ENCODE data around the gene MYO1D. TPM values are rescaled to one million over a fixed set of nuclear protein-coding genes. Genes with fewer than 3 reads are reported as not detected.
"Not testable (repeated sequence)": the region's sequence is repeated elsewhere in the genome, so short reads cannot be mapped to it uniquely, and the experiment has no call there.

Gene MYO1D
- total RNA-seq, 4 donors from 2014 or later: 36.9 to 49.2 (median 39.5) TPM

- DNase-seq (ENCODE audit: low spot score): no peak
- ATAC-seq (ENCODE audit: low FRiP score): no peak
- no peak for TF ChIP-seq CTCF (IDR thresholded peaks at IDR 0.05)
Measured at GRCh38 chr17:32536736-32537643, 339.9 kb downstream of the MYO1D start.

GRCh38 chr17:32533296-32533695, 343.6 kb downstream of the MYO1D start:
- ATAC-seq (ENCODE audit: low FRiP score) (no peak), DNase-seq (ENCODE audit: low spot score) (no peak)
- no peak for TF ChIP-seq CTCF (IDR thresholded peaks at IDR 0.05)

- no peak for DNase-seq (ENCODE audit: low spot score)
- no peak for TF ChIP-seq CTCF (IDR thresholded peaks at IDR 0.05)
Measured at GRCh38 chr17:32529604-32530003, 347.3 kb downstream of the MYO1D start.

GRCh38 chr17:32528825-32529224, 348.1 kb downstream of the MYO1D start:
- DNase-seq (ENCODE audit: low spot score) (no peak), ATAC-seq (ENCODE audit: low FRiP score) (no peak)
- TF ChIP-seq CTCF (IDR thresholded peaks at IDR 0.05): no peak

More at GRCh38 chr17:32529604-32530003, 347.3 kb downstream of the MYO1D start:
- ATAC-seq (ENCODE audit: low FRiP score): no peak

GRCh38 chr17:32527146-32527545, 349.8 kb downstream of the MYO1D start:
- ATAC-seq (ENCODE audit: low FRiP score): no peak
- DNase-seq (ENCODE audit: low spot score): no peak
- no peak for TF ChIP-seq CTCF (IDR thresholded peaks at IDR 0.05)

- no peak for ATAC-seq (ENCODE audit: low FRiP score)
- no peak for DNase-seq (ENCODE audit: low spot score)
- TF ChIP-seq CTCF (IDR thresholded peaks at IDR 0.05): no peak
Measured at GRCh38 chr17:32525122-32525521, 351.8 kb downstream of the MYO1D start.

GRCh38 chr17:32524553-32524880, 352.4 kb downstream of the MYO1D start:
- not testable (repeated sequence) for DNase-seq (ENCODE audit: low spot score); ATAC-seq (ENCODE audit: low FRiP score)

Measured in omental fat pad (tissue), 4 donors.